HEK293 (cell line): ENCODE data around the gene ZSWIM6.

Source experiments
- ATF2 ChIP-seq: fragments of 450-650 bp; formaldehyde crosslinking; IDR thresholded peaks from 2 replicates; pipeline ENCODE4 v1.5.1; 2016; ENCODE audit warnings: missing biosample characterization, missing genetic modification characterization, low read depth
- BCL6B ChIP-seq: fragments of 450-650 bp; formaldehyde crosslinking; IDR thresholded peaks from 2 replicates; pipeline ENCODE4 v1.5.1; 2017; ENCODE audit warnings: missing biosample characterization, missing genetic modification characterization
- CTCF ChIP-seq: fragments of 450-650 bp; formaldehyde crosslinking; IDR thresholded peaks from 2 replicates; pipeline ENCODE4 v1.5.1; 2016; ENCODE audit warnings: missing biosample characterization, missing genetic modification characterization
- PRDM6 ChIP-seq: fragments of 450-650 bp; formaldehyde crosslinking; IDR thresholded peaks from 2 replicates; pipeline ENCODE4 v1.5.1; 2017; ENCODE audit warnings: missing biosample characterization, missing genetic modification characterization
- REPIN1 ChIP-seq: fragments of 450-650 bp; formaldehyde crosslinking; IDR thresholded peaks from 2 replicates; pipeline ENCODE4 v1.5.1; 2017; ENCODE audit warnings: missing biosample characterization, missing genetic modification characterization, low read depth
- ZBTB8A ChIP-seq: fragments of 450-650 bp; formaldehyde crosslinking; IDR thresholded peaks from 2 replicates; pipeline ENCODE4 v1.5.1; 2016; ENCODE audit warnings: missing biosample characterization, missing genetic modification characterization
- ZNF10 ChIP-seq: fragments of 450-650 bp; formaldehyde crosslinking; IDR thresholded peaks from 2 replicates; pipeline ENCODE4 v1.5.1; 2017; ENCODE audit warnings: missing biosample characterization, missing genetic modification characterization
- ZNF416 ChIP-seq: fragments of 450-650 bp; formaldehyde crosslinking; IDR thresholded peaks from 2 replicates; pipeline ENCODE4 v1.5.1; 2016; ENCODE audit warnings: missing biosample characterization, missing genetic modification characterization
- ZNF423 ChIP-seq: fragments of 450-650 bp; formaldehyde crosslinking; IDR thresholded peaks from 2 replicates; pipeline ENCODE4 v1.5.1; 2016; ENCODE audit warnings: missing biosample characterization, missing genetic modification characterization
- ZNF561 ChIP-seq: fragments of 450-650 bp; IDR thresholded peaks from 2 replicates; pipeline ENCODE4 v1.5.1; 2018; ENCODE audit warnings: missing biosample characterization, missing genetic modification characterization, borderline replicate concordance
- ZNF785 ChIP-seq: fragments of 450-650 bp; formaldehyde crosslinking; IDR thresholded peaks from 2 replicates; pipeline ENCODE4 v1.5.1; 2016; ENCODE audit warnings: missing biosample characterization, missing genetic modification characterization
- ZSCAN18 ChIP-seq: fragments of 450-650 bp; formaldehyde crosslinking; IDR thresholded peaks from 2 replicates; pipeline ENCODE4 v1.5.1; 2016; ENCODE audit warnings: missing biosample characterization, missing genetic modification characterization
- ZSCAN4 ChIP-seq: fragments of 450-650 bp; formaldehyde crosslinking; IDR thresholded peaks from 2 replicates; pipeline ENCODE4 v1.5.1; 2017; ENCODE audit warnings: missing biosample characterization, missing genetic modification characterization

- TF ChIP-seq CTCF (no peak), ZBTB8A (tag by site-specific recombination) (peak; percentile 66), ZNF561 (peak; percentile 93), ZNF416 (tag by site-specific recombination) (no peak), ZNF10 (tag by site-specific recombination) (no peak), ZNF423 (tag by site-specific recombination) (no peak), REPIN1 (tag by site-specific recombination) (0 out of 2 replicates have a peak, but pooled peaks have one; percentile 18), ZSCAN4 (tag by site-specific recombination) (no peak), ATF2 (tag by site-specific recombination) (peak; percentile 96), PRDM6 (peak; percentile 80), ZNF785 (tag by site-specific recombination) (no peak), ZSCAN18 (tag by site-specific recombination) (0 out of 2 replicates have a peak, but pooled peaks have one; percentile 64), BCL6B (tag by site-specific recombination) (peak; percentile 99)
Measured at GRCh38 chr5:61408476-61409168, 76.6 kb downstream of the ZSWIM6 start.
